ENCODE results near the gene ZNF507.

The ZNF507 gene

GRCh38 chr19:32407004-32407992, 61.9 kb downstream of the ZNF507 start:
- Mint-ChIP-seq H3K27ac (peak overlapping the region; percentile 65), H3K36me3 (ENCODE audit: low read depth) (peaks cover 47% of the 10 kb centered on the region), H3K4me3 (peak overlapping the region; percentile 90), H3K27me3 (ENCODE audit: low read depth, poor library complexity) (no peaks in the 10 kb centered on the region), H3K9me3 (no peaks in the 10 kb centered on the region), H3K4me1 (peaks cover 42% of the 10 kb centered on the region)
- peak; percentile 43 for DNase-seq
- TF ChIP-seq CTCF (IDR thresholded peaks at IDR 0.05) = no peak

DNA sequence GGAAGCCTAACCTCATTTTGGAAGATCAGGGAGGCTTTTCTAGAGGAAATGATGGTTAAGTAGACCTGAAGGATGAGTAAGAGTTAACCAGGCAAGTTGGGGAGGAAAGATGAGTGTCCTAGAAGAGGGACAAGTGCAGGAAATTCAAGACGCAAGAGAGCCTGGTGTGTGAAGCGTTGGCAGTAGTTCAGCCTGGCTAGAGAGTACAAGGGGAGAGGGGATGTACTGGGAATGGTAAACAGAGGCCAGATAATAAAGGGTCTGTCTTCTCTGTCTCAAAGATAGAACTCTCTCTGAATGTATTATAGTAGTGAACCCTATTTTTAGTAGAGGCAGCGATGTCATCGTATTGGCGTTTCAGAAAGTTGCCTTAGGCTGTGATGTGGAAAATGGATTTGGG, 69.8 kb downstream of the ZNF507 start:
- no peak for DNase-seq
- H3K36me3 Mint-ChIP-seq (ENCODE audit: low read depth) = peaks cover 79% of the 10 kb centered on the region
- H3K27ac Mint-ChIP-seq = no peak overlapping the region

DNA sequence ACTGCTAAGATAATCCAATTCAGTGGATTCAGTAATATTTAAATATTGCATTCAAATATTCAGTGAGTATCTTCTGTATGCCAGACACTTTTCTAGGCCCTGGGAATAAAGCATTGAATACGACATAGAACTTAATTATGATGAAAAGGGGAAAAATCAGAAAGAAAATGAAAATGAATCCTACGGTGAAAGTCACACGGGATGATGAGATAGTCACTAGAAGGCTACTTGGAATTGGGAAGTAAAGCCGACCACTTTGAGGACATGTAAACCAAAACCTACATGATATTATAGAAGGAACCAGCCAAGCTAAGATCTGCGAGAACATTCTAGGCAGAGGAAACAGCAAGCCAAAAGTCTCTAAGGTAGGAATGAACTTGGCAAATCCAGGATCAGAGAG, 70.3 kb downstream of the ZNF507 start:
- H3K36me3 Mint-ChIP-seq (ENCODE audit: low read depth) = peaks cover 80% of the 10 kb centered on the region
- H3K4me3 Mint-ChIP-seq = no peak overlapping the region
- peaks cover 6% of the 10 kb centered on the region for H3K4me1 Mint-ChIP-seq
- H3K27ac Mint-ChIP-seq = peak overlapping the region; percentile 1
- no peaks in the 10 kb centered on the region for H3K9me3 Mint-ChIP-seq
- TF ChIP-seq CTCF (IDR thresholded peaks at IDR 0.05) = no peak
- DNase-seq = no peak
- H3K27me3 Mint-ChIP-seq (ENCODE audit: low read depth, poor library complexity) = no peaks in the 10 kb centered on the region

More for the DNA sequence above, 69.8 kb downstream of the ZNF507 start:
- TF ChIP-seq CTCF (IDR thresholded peaks at IDR 0.05) = no peak
- Mint-ChIP-seq H3K4me3 (no peak overlapping the region), H3K9me3 (no peaks in the 10 kb centered on the region), H3K27me3 (ENCODE audit: low read depth, poor library complexity) (no peaks in the 10 kb centered on the region), H3K4me1 (peaks cover 6% of the 10 kb centered on the region)

- Mint-ChIP-seq H3K4me1 (peaks cover 8% of the 10 kb centered on the region), H3K36me3 (ENCODE audit: low read depth) (peaks cover 74% of the 10 kb centered on the region), H3K4me3 (no peak overlapping the region), H3K27me3 (ENCODE audit: low read depth, poor library complexity) (no peaks in the 10 kb centered on the region), H3K9me3 (no peaks in the 10 kb centered on the region), H3K27ac (no peak overlapping the region)
- TF ChIP-seq CTCF (IDR thresholded peaks at IDR 0.05) = no peak
- DNase-seq = no peak
These were observed 71.5 kb downstream of the ZNF507 start for GRCh38 chr19:32416749-32417456.

- H3K9me3 Mint-ChIP-seq = no peaks in the 10 kb centered on the region
- peaks cover 15% of the 10 kb centered on the region for H3K4me1 Mint-ChIP-seq
- no peak overlapping the region for H3K4me3 Mint-ChIP-seq
- TF ChIP-seq CTCF (IDR thresholded peaks at IDR 0.05) = no peak
- peaks cover 73% of the 10 kb centered on the region for H3K36me3 Mint-ChIP-seq (ENCODE audit: low read depth)
- H3K27me3 Mint-ChIP-seq (ENCODE audit: low read depth, poor library complexity) = no peaks in the 10 kb centered on the region
- H3K27ac Mint-ChIP-seq = peak overlapping the region; percentile 83
- DNase-seq = no peak
These were observed 72.7 kb downstream of the ZNF507 start for GRCh38 chr19:32418155-32418554.
